K562 (cell line): ENCODE results near the gene SLC3A2. TPM values are rescaled to one million over a fixed set of nuclear protein-coding genes. Genes with fewer than 3 reads are reported as not detected.

Experiments
- CBFA2T2 ChIP-seq: fragments of 450-650 bp; conservative IDR thresholded peaks from 2 replicates; pipeline ENCODE4 v1.6.1; 2017; ENCODE audit warnings: mild to moderate bottlenecking
- CBX1 ChIP-seq: sonication (generic); IDR thresholded peaks from 2 replicates; pipeline ENCODE4 v1.6.1; 2016; ENCODE audit warnings: antibody characterized with exemption, low read depth, mild to moderate bottlenecking
- CHCHD3 ChIP-seq: fragments of 250-450 bp; sonication (Bioruptor Pico); IDR thresholded peaks from 2 replicates; pipeline ENCODE4 v2.1.2; 2022; ENCODE audit warnings: mild to moderate bottlenecking
- CREB3 ChIP-seq: fragments of 450-650 bp; conservative IDR thresholded peaks from 2 replicates; pipeline ENCODE4 v1.6.1; 2016; ENCODE audit warnings: missing genetic modification characterization, low read depth, mild to moderate bottlenecking, missing compliant biosample characterization, moderate library complexity
- E2F6 ChIP-seq, 2 experiments: IDR thresholded peaks; 2 replicates each; pipeline ENCODE4 v1.6.1; 2011; ENCODE audit warnings: borderline replicate concordance in 1 of 2, control low read depth in 1 of 2, low read depth in 1 of 2, low read length in 1 of 2, mild to moderate bottlenecking in 1 of 2, mixed read lengths in 1 of 2, moderate library complexity in 1 of 2; ENCODE audit not compliant: insufficient read depth in 1 of 2, insufficient read length in 1 of 2, poor library complexity in 1 of 2, severe bottlenecking in 1 of 2; ENCODE audit errors: extremely low read depth in 1 of 2
- ETS1 ChIP-seq: conservative IDR thresholded peaks from 2 replicates; pipeline ENCODE4 v1.6.1; 2011; ENCODE audit warnings: low read depth, mild to moderate bottlenecking, low read length; ENCODE audit not compliant: control insufficient read depth
- GABPB2 ChIP-seq: fragments of 250-450 bp; sonication (Bioruptor Pico); conservative IDR thresholded peaks from 2 replicates; pipeline ENCODE4 v1.5.1; 2021; ENCODE audit warnings: mild to moderate bottlenecking
- KAT7 ChIP-seq: sonication (generic); formaldehyde crosslinking; IDR thresholded peaks from 2 replicates; pipeline ENCODE4 v1.8.0; 2022; ENCODE audit warnings: missing genetic modification reagents, mild to moderate bottlenecking, borderline replicate concordance
- MAZ ChIP-seq, 2 experiments: fragments of 450-650 bp in 1 of 2; sonication (generic) in 1 of 2; formaldehyde crosslinking; IDR thresholded peaks in 1 of 2; conservative IDR thresholded peaks in 1 of 2; 2 replicates each; pipeline versions ENCODE4 v1.4.0 to v1.5.0; 2020; ENCODE audit warnings: mild to moderate bottlenecking in 1 of 2, missing genetic modification reagents in 1 of 2
- MBD2 ChIP-seq: sonication (generic); IDR thresholded peaks from 2 replicates; pipeline ENCODE4 v1.6.1; 2016; ENCODE audit warnings: low read depth, borderline replicate concordance
- MCM5 ChIP-seq: fragments of 450-650 bp; IDR thresholded peaks from 2 replicates; pipeline ENCODE4 v1.6.1; 2016; ENCODE audit warnings: low read depth
- NCOA1 ChIP-seq: fragments of 450-650 bp; IDR thresholded peaks from 2 replicates; pipeline ENCODE4 v1.6.1; 2016; ENCODE audit warnings: low read depth
- POLR2A ChIP-seq: fragments of 450-650 bp; conservative IDR thresholded peaks from 2 replicates; pipeline ENCODE4 v1.6.1; 2016
- POLR2AphosphoS2 ChIP-seq: IDR thresholded peaks from 2 replicates; pipeline ENCODE4 v1.6.1; 2012; ENCODE audit warnings: low read length, improper control_type of control experiment
- PTBP1 ChIP-seq: fragments of 200-400 bp; formaldehyde crosslinking; IDR thresholded peaks from 2 replicates; pipeline ENCODE4 v1.6.1; 2017; ENCODE audit warnings: low read depth, low read length
- SIN3A ChIP-seq, 2 experiments: fragments of 150-350 bp in 1 of 2; IDR thresholded peaks; 2 replicates each; pipeline ENCODE4 v1.6.1; 2011 to 2016; ENCODE audit warnings: borderline replicate concordance in 2 of 2, low read depth in 2 of 2, low read length in 2 of 2, mild to moderate bottlenecking in 2 of 2, moderate library complexity in 2 of 2; ENCODE audit not compliant: control insufficient read depth in 1 of 2
- SLC30A9 ChIP-seq: fragments of 250-450 bp; sonication (Bioruptor Pico); IDR thresholded peaks from 2 replicates; pipeline ENCODE4 v1.8.0; 2022; ENCODE audit warnings: mild to moderate bottlenecking, moderate library complexity
- SUPT5H ChIP-seq: fragments of 450-650 bp; IDR thresholded peaks from 2 replicates; pipeline ENCODE4 v1.6.1; 2016
- TAF15 ChIP-seq: fragments of 200-400 bp; formaldehyde crosslinking; IDR thresholded peaks from 2 replicates; pipeline ENCODE4 v1.6.1; 2017; ENCODE audit warnings: mild to moderate bottlenecking, low read depth, low read length, moderate library complexity
- TEAD1 ChIP-seq, 2 experiments: fragments of 450-650 bp in 1 of 2; sonication (generic) in 1 of 2; formaldehyde crosslinking; IDR thresholded peaks; 2 replicates each; pipeline versions ENCODE4 v1.4.0 to v1.8.0; 2020 to 2022; ENCODE audit warnings: mild to moderate bottlenecking in 2 of 2, missing genetic modification reagents in 1 of 2
- TFAM ChIP-seq: fragments of 250-450 bp; sonication (Bioruptor Pico); conservative IDR thresholded peaks from 2 replicates; pipeline ENCODE4 v1.5.0; 2021; ENCODE audit warnings: mild to moderate bottlenecking, moderate library complexity
- ZFP36 ChIP-seq: fragments of 150-350 bp; IDR thresholded peaks from 2 replicates; pipeline ENCODE4 v1.6.1; 2018; ENCODE audit warnings: low read length, low read depth; ENCODE audit not compliant: partially characterized antibody
- ZNF165 ChIP-seq: fragments of 250-450 bp; sonication (Bioruptor Pico); IDR thresholded peaks from 2 replicates; pipeline ENCODE4 v1.4.0; 2020; ENCODE audit warnings: borderline replicate concordance
- ZNF695 ChIP-seq: fragments of 450-650 bp; formaldehyde crosslinking; IDR thresholded peaks from 2 replicates; pipeline ENCODE4 v1.4.0; 2020; ENCODE audit warnings: mild to moderate bottlenecking, moderate library complexity
- polyA plus RNA-seq, 8 experiments: library from polyadenylated mRNA; depleted of rRNA in 4 of 8; stranded (reverse) in 5 of 8; unstranded in 3 of 8; fragments of >200 nt; fragmentation: Nextera tagmentation in 2 of 8; fragmentation: Illumina TruSeq in 1 of 8; extraction: Ambion mirVana in 2 of 8; extraction: Trizol in 1 of 8; gene quantifications; 2 replicates each; pipeline versions ENCODE4 v1.2.1 to v1.2.3, GENCODE V29; 2011 to 2014; ENCODE audit warnings: inconsistent platforms in 1 of 8, missing spikeins in 1 of 8
- total RNA-seq, 7 experiments: library from RNA; depleted of rRNA in 6 of 7; stranded (reverse); fragments of >200 nt in 6 of 7; fragmentation: Illumina TruSeq in 2 of 7; extraction: Trizol in 2 of 7; gene quantifications; 2 replicates each; pipeline versions ENCODE4 v1.2.1 to v1.2.3, GENCODE V29; 2011 to 2021; ENCODE audit warnings: low replicate concordance in 1 of 7
- TF ChIP-seq, protein P1 (sequence below): fragments of 250-450 bp; sonication (Bioruptor Pico); IDR thresholded peaks from 2 replicates; pipeline ENCODE4 v1.9.0; 2021; ENCODE audit warnings: mild to moderate bottlenecking

SLC3A2 gene
- total and polyA plus RNA-seq, 9 of the 15 experiments (the other 6 are each of a cell fraction or from before 2014, with no cell fraction given), result 20.0 to 296 (median 214) TPM

DNA sequence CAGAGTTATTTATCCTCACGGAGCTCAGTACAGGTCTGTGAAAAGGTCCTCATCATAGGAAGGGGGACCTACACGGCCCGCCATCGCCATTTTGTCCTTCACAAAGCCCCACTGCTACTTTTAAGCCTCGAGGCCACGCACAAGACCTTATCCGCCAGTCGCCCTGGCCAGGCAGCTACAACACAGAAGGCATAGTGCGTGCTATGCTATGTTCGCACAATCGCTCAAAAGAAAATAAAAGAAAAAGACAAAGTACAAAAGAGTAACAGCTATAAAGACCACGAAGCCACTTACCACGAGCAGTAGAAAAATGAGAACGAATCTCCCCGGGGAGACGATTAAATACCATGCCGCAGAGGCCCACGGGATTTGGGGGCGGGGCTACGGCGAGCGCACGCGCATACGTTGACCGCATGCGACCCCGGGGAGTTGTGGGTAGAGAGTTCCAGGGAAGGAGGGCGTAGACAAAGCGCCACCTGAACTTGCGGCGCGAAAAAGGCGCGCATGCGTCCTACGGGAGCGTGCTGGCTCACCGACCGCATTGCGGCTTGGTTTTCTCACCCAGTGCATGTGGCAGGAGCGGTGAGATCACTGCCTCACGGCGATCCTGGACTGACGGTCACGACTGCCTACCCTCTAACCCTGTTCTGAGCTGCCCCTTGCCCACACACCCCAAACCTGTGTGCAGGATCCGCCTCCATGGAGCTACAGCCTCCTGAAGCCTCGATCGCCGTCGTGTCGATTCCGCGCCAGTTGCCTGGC is 24.9 kb upstream of the SLC3A2 start (continued):
- peak; percentile 22 to 36; a peak in 2 of 4 replicates for TF ChIP-seq TEAD1 (CRISPR knock-in tag; IDR thresholded peaks at IDR 0.05)
- TF ChIP-seq ZNF695 (CRISPR knock-in tag), result 0 out of 2 replicates have a peak, but pooled peaks have one; percentile 16
- no peak for TF ChIP-seq CBFA2T2
- TF ChIP-seq TFAM (CRISPR knock-in tag), result no peak
- peak; percentile 84; the same call in 1 of the 2 replicates for TF ChIP-seq KAT7 (CRISPR knock-in tag)
- TF ChIP-seq E2F6 (IDR thresholded peaks at IDR 0.05; ENCODE audit: borderline replicate concordance in 1 of 2, extremely low read depth in 1 of 2, insufficient read depth in 1 of 2, insufficient read length in 1 of 2, low read depth in 1 of 2, low read length in 1 of 2, poor library complexity in 1 of 2, severe bottlenecking in 1 of 2), result peak; percentile 90 to 96
- TF ChIP-seq NCOA1, result 0 out of 2 replicates have a peak, but pooled peaks have one; percentile 8
- TF ChIP-seq CHCHD3, result peak; percentile 91; the same call in 1 of the 2 replicates
- peak; percentile 83; the same call in 1 of the 2 replicates for TF ChIP-seq PTBP1
- peak; percentile 100 for TF ChIP-seq POLR2A
- TF ChIP-seq CBX1, result peak; percentile 92
- TF ChIP-seq ZNF165 (CRISPR knock-in tag), result no peak
- TF ChIP-seq SLC30A9 (CRISPR knock-in tag), result no peak
- peak; percentile 97 for TF ChIP-seq POLR2AphosphoS2
- peak; percentile 100 for TF ChIP-seq SUPT5H
- peak; percentile 80 to 87 for TF ChIP-seq SIN3A (IDR thresholded peaks at IDR 0.05; ENCODE audit: borderline replicate concordance in 2 of 2, control insufficient read depth in 1 of 2, low read depth in 2 of 2, low read length in 2 of 2)
- TF ChIP-seq CREB3, result 0 out of 2 replicates have a peak, but pooled peaks have one; percentile 54
- no peak for TF ChIP-seq ZFP36
- TF ChIP-seq, protein P1, sequence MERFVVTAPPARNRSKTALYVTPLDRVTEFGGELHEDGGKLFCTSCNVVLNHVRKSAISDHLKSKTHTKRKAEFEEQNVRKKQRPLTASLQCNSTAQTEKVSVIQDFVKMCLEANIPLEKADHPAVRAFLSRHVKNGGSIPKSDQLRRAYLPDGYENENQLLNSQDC (CRISPR knock-in tag), result peak; percentile 95
- TF ChIP-seq ETS1, result peak; percentile 76
- TF ChIP-seq MCM5, result no peak
- TF ChIP-seq MAZ (CRISPR knock-in tag; conservative IDR thresholded peaks at IDR 0.05 in 1 of 2, IDR thresholded peaks at IDR 0.05 in 1 of 2), result peak; percentile 38 to 47; a peak in 3 of 4 replicates
- TF ChIP-seq MBD2, result peak; percentile 94
- TF ChIP-seq TAF15, result no peak
- TF ChIP-seq GABPB2 (CRISPR knock-in tag), result 0 out of 2 replicates have a peak, but pooled peaks have one; percentile 26
